NCI-H1417 (cell line): ENCODE measurements around the gene FERMT2.
"Not testable (repeated sequence)": the region's sequence is repeated elsewhere in the genome, so short reads cannot be mapped to it uniquely, and the experiment has no call there.

Experiments
- DNase-seq, 3 experiments: peaks; one replicate each; lab custom pipeline; 2025; lab: John Stamatoyannopoulos, UW

FERMT2 gene

GRCh38 chr14:52939427-52939826 lies 11.4 kb downstream of the FERMT2 start:
- no peak for DNase-seq

- DNase-seq: no peak
These were observed 13.0 kb downstream of the FERMT2 start for GRCh38 chr14:52937869-52938268.

GRCh38 chr14:52937306-52937705 lies 13.5 kb downstream of the FERMT2 start:
- DNase-seq: no peak

- DNase-seq: no peak
These were observed 14.4 kb downstream of the FERMT2 start for GRCh38 chr14:52936437-52936836.

- DNase-seq: no peak
These were observed 15.0 kb downstream of the FERMT2 start for GRCh38 chr14:52935833-52936232.

GRCh38 chr14:52934762-52935161 lies 16.1 kb downstream of the FERMT2 start:
- no peak for DNase-seq

- no peak for DNase-seq
These were observed 21.6 kb downstream of the FERMT2 start for GRCh38 chr14:52929192-52929807.

- peak in 1 of 3 experiments; percentile 83 for DNase-seq
These were observed 23.9 kb downstream of the FERMT2 start for GRCh38 chr14:52926953-52927352.

GRCh38 chr14:52923902-52924575 lies 26.8 kb downstream of the FERMT2 start:
- peak in 1 of 3 experiments; percentile 52 for DNase-seq

GRCh38 chr14:52922656-52923055 lies 28.2 kb downstream of the FERMT2 start:
- DNase-seq: no peak

- DNase-seq: peak in 1 of 3 experiments; percentile 39
These were observed 28.8 kb downstream of the FERMT2 start for GRCh38 chr14:52922059-52922458.

- not testable (repeated sequence) for DNase-seq
These were observed 30.4 kb downstream of the FERMT2 start for GRCh38 chr14:52920411-52920810.

GRCh38 chr14:52919971-52920370 lies 30.9 kb downstream of the FERMT2 start:
- DNase-seq: no peak

GRCh38 chr14:52918486-52918885 lies 32.4 kb downstream of the FERMT2 start:
- DNase-seq: no peak

GRCh38 chr14:52917735-52918134 lies 33.1 kb downstream of the FERMT2 start:
- no peak for DNase-seq

- DNase-seq: no peak
These were observed 36.6 kb downstream of the FERMT2 start for GRCh38 chr14:52914295-52914694.

GRCh38 chr14:52913271-52913670 lies 37.6 kb downstream of the FERMT2 start:
- no peak for DNase-seq

- DNase-seq: peak in 1 of 3 experiments; percentile 61
These were observed 38.9 kb downstream of the FERMT2 start for GRCh38 chr14:52911904-52912303.

- DNase-seq: no peak
These were observed 40.3 kb downstream of the FERMT2 start for GRCh38 chr14:52910572-52910971.

- no peak for DNase-seq
These were observed 42.9 kb downstream of the FERMT2 start for GRCh38 chr14:52907949-52908348.

GRCh38 chr14:52906141-52906601 lies 44.7 kb downstream of the FERMT2 start:
- DNase-seq: no peak

GRCh38 chr14:52902971-52903619 lies 47.8 kb downstream of the FERMT2 start:
- no peak for DNase-seq

GRCh38 chr14:52901357-52901980 lies 49.4 kb downstream of the FERMT2 start:
- DNase-seq: no peak
